SW480 (cell line): ENCODE data around the gene LRRC4C.

ENCODE experiments used
- DNase-seq: peaks from one replicate; pipeline ENCODE4 v3.0.0-alpha.2; 2016; ENCODE audit warnings: low spot score

The LRRC4C gene

GRCh38 chr11:40099426-40100161, 1359.9 kb downstream of the LRRC4C start:
- no peak for DNase-seq

GRCh38 chr11:40095446-40095845, 1364.0 kb downstream of the LRRC4C start:
- DNase-seq, result no peak

GRCh38 chr11:40094954-40095353, 1364.5 kb downstream of the LRRC4C start:
- no peak for DNase-seq

GRCh38 chr11:40080434-40080833, 1379.0 kb downstream of the LRRC4C start:
- DNase-seq, result no peak
